Stimulated activated CD4-positive, alpha-beta T cell treated with anti-CD3 and anti-CD28 coated beads, Interleukin-15, amount 100 ng/mL, for 24 hours (primary cell): ENCODE results near the gene TBCEL.
"Not testable (repeated sequence)": the region's sequence is repeated elsewhere in the genome, so short reads cannot be mapped to it uniquely, and the experiment has no call there.

Source experiments
- DNase-seq: peaks from one replicate; pipeline ENCODE4 v3.0.0-alpha.2; 2020

The TBCEL gene

GRCh38 chr11:121023848-121024751, at the start of gene TBCEL:
TBCEL (plus strand) TSS chr11:121024102; CDS start chr11:121045691, 21,589 bp downstream.
- DNase-seq, result peak; percentile 91

- no peak for DNase-seq
These were observed 49.4 kb upstream of the TBCEL start for GRCh38 chr11:120974466-120974865.

- no peak for DNase-seq
These were observed 48.9 kb upstream of the TBCEL start for GRCh38 chr11:120974965-120975364.

DNA sequence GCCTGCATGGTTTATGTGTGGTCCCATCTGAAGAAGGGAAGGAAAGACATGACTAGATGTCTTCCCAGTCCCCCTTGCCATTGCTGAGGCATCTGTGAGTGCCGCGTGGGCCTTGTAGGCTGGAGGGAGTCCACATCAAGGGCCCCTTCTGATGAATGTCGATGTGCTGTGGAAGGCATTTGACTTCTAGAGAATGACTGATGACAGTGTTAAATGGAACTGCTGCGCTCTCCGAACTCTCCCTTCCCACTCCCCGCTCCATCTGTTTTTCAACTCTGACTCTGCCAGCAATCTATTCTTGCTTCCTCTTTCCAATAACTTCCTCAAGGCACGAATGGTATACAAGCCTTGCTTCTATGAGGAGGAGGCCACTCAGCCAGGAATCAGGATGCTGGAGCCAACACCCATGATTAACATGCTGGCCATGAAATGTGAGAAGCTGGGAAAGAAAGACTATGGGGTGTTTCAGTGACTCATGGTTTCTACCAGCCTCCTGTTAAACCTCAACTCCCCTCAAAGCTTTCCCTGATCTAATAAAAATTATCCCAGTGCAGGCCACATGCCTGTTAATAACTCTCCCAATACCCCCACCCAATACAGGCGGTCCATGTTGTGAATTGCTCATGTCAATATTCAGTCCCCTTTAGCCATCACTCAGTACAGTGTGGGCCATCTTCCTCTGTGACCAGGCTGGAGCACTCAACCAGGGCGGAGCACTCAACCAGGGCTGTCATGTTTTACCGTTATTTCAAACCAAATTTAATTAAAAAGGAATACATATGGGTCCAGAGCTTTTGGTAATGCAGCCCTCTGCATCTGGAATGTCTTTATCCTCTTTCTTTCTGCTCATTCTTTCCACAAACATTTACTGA, 46.4 kb upstream of the TBCEL start:
- no peak for DNase-seq

DNA sequence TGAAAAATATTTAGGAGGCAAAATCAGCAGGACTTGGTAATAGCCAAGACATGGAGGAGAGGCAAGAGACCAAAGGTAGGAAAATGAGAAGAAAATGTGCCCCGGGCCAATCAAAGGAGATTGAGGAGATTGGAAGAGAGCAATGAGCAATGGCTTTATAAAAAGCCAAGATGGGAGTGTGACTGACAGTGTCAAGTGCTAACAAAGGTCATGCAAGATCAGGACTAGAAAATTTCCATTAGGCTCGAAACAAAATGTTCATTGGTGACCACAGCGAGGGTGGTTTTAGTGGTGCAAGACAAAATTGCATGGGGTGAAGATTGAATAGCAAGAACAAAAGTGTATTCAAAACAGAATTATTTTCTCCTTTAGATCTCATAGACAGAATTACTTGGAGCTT, 45.2 kb upstream of the TBCEL start:
- no peak for DNase-seq

DNA sequence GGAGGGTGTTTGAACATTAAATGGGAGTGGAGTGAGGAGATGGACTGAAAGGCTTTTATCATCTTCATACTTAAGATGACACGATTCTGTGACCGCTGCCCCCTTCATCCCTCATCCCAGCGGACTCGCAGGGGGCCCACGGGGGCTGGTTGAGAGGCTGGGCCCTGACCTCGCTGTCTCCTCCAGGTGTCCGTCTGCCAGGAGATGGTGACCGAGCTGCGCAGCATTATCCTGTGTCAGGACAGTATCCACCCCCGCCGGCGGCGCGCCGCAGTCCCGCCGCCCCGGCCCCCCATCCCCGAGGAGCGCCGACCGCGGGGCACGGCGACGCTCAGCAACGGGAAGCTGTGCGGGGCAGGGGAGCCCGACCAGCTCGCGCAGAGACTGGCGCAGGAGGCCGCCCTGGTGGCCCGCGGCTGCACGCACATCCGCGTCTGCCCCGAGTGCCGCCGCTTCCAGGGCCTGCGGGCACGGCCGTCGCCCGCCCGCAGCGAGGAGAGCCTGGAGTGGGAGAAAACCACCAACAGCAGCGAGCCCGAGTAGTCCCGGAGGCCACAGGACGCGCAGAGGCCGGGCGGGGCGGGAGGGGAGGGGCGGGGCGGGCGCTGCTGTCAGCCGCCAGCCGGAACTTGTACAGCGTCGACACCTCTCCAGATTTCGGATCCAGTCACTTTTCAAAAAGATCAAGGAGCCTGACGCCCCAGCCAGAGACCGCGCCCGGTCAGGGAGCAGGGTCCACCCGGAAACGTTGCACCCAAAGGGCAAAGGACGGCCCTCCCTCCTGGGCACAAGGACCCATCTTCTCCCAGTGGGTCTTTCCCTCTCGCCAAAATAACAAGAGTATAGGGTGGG, 38.0 kb upstream of the TBCEL start:
- peak; percentile 47 for DNase-seq

GRCh38 chr11:120988603-120989002, 35.3 kb upstream of the TBCEL start:
- DNase-seq, result no peak

GRCh38 chr11:120991830-120992686, 31.8 kb upstream of the TBCEL start:
- DNase-seq, result no peak

DNA sequence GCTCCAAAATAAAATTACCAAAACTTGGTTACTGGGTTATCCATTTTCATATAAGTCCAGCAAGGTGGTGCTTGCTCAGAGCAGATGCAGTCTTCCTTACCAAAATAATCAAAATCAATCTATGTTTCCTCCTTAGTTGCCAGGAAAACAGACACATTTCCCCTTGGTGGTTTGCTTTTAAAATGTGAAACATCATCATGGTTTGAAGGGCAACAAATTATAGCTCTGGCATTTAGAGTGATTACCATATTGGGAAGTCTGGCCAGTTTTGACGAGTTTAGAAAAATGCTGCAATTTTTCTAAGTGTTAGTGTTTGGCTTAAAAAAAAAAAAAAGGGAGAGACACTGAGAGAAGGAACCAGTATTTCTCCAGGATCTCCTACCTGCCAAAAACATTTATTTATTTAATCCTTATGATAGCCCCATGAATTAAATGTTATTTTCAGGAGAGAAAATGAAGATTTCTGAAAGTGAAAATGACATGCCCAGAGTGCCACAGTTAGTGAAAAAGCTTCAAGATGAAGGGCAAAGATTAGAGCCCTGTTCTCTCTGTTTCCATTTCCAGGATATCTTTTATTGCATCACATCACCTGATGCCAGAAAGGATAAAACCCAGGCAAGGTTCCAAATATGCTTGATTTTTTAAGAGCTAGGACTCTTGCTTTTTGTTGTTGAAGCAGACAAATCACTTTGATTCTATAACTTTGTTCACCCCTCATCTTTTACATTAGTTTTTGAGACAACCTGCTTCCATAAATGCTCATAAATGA, 29.6 kb upstream of the TBCEL start:
- DNase-seq, result no peak

GRCh38 chr11:120995184-120995583, 28.7 kb upstream of the TBCEL start:
- no peak for DNase-seq

DNA sequence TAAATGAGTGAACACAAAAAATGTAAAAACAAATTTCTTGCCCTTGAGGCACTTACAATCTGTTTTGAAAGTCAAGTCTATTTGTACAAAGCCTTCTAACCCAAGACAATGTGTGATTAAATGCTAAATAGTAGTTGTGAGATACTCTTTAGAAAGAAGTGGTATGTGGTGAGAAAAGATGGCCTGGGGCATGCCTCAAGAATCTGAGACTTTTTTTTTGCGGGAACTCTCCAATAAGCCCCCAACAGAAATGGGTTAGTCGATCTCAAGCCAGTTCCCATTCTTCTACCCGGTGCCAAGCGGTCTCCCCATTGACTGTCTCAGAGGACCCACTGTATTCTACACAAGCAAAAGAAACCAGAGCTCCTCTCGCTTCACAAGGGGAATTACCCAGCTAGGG, 26.9 kb upstream of the TBCEL start:
- no peak for DNase-seq

DNA sequence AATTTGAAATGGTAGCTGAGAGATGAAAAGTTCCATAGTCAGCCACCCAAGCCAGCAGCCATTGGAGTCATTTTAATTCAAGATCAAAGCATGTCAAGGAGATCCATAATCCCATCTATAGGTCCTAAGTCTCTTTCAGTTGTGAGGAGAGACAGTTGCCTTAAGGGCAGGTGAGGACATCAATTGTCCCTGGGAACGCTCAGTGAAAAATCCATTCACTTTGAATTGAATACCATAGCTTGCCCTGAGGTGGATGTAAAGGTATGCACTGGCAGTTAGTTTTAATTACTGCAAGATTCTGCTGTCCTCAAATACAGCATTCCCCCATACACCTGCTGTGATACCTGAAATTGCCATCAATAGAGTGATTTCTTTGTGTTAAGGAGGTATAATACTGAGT, 25.3 kb upstream of the TBCEL start:
- no peak for DNase-seq

- no peak for DNase-seq
These were observed 19.6 kb upstream of the TBCEL start for GRCh38 chr11:121004206-121004840.

- DNase-seq, result no peak
These were observed 17.0 kb upstream of the TBCEL start for GRCh38 chr11:121006922-121007321.

- no peak for DNase-seq
These were observed 15.4 kb upstream of the TBCEL start for GRCh38 chr11:121008551-121008950.

DNA sequence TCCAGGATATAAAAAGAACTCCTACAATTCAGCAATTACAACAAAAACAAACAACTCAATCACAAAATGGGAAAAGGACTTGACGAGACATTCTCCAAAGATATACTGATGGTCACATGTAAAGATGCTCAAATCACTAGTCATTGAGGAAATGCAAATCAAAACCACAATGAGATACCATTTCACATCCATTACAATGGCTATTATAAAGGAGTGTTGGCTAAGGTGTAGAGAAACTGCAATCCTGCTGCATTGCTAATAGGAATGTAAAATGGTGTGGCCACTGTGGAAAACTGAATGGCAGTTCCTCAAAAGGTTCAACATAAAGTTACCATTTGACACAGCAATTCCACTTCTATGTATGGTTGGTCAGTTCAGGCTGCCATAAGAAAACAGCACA, 11.8 kb upstream of the TBCEL start:
- no peak for DNase-seq

- DNase-seq, result no peak
These were observed 5.2 kb upstream of the TBCEL start for GRCh38 chr11:121018746-121019145.

DNA sequence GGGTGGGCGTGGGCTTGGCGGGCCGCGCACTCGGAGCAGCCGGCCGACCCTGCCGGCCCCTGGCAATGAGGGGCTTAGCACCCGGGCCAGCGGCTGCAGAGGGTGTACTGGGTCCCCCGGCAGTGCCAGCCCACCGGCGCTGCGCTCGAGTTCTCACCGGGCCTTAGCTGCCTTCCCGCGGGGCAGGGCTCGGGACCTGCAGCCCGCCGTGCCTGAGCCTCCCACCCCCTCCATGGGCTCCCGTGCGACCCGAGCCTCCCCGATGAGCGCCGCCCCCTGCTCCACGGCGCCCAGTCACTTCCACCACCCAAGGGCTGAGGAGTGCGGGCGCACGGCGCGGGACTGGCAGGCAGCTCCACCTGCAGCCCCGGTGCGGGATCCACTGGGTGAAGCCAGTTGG, 2.2 kb upstream of the TBCEL start:
- not testable (repeated sequence) for DNase-seq

GRCh38 chr11:121024989-121025388, 1.1 kb downstream of the TBCEL start:
- DNase-seq, result no peak

GRCh38 chr11:121029153-121029552, 5.3 kb downstream of the TBCEL start:
- DNase-seq, result no peak
